ENCODE measurements around the gene LPP.

LPP gene

DNA sequence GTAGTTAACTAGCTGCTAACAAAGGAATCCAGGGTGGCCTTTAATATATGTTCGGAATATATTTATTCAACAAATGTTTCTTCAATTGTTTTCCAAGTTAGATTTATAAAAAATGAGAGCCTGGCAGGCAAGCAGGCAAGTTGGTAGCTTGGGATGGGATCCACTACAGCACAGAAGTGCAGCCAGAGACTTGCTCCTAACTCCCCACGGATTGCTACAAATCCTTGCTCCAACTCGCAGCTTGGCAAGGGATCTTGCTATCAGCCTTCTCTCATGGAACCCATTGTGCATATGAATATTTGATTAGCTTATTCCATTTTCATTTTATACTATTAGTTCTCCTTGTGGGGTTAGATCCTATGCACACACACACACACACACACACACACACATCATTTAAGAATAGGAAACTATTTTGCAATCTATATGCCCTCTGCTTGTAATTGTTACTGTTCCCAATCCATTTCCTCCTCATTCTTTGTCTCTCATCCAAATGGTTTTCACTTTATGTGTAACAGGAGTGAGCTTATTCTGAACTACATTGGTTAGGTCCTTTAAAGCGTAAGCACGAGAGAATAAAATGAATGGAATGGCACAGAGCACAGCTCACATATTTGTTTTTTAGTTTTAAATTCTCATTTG, 505.6 kb downstream of the LPP start:
- no peak for DNase-seq

DNA sequence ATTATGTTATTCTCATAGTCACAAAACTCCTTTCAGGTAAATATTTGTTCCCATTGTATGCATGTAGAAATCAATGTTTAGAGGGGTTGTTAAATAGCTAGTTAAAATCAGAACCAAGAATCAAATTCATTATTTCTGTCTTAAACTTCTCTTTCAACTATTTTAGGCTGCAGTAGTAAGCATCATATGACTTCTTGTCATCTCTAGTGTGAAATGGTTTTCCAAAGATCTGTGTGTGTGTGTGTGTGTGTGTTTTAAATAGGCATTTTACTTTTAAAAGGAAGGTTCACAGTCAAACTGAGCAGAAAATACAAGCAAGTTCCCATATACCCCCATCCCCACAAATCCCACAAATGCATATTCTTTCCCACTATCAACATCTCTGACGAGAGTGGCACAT, 506.5 kb downstream of the LPP start:
- no peak for DNase-seq

DNA sequence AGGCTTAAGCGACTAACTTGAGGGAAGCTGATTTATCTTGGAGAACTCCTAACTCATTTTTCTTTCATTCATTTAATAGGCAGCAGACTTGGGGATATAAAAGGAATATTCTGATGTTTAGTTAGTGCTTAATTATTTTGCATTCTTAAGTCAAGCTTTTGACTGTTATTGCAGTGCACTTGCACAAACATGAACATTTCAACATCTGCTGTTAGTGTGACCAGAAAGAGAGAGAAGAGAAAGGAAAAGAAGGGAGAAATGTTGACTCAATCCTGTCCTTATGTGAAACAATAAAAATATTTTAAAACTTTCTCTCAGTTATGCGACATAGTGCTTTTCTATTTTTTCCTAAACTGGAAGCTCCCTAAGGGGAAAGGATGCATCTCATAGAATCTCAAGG, 507.8 kb downstream of the LPP start:
- no peak for DNase-seq

DNA sequence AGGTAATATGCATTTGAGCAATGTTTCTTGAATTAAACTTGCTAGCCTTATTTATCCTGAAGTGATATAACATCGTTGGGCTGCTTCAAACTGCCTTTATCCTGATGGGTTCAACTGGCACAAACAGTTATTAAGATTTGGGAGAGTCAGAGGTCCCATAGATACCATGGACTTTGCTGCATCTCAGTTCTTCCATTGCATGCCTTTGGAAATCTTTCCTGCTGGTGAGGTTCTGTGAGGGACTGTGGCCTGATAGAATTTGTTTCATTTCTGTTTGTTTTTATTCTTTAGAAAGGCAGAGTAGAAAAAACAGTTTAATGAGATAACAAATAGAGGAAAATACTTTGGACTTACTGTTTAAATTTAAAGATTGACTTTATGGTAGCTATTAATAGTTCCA, 508.3 kb downstream of the LPP start:
- no peak for DNase-seq

- DNase-seq: no peak
Measured at GRCh38 chr3:188662795-188663194, 508.8 kb downstream of the LPP start.

DNA sequence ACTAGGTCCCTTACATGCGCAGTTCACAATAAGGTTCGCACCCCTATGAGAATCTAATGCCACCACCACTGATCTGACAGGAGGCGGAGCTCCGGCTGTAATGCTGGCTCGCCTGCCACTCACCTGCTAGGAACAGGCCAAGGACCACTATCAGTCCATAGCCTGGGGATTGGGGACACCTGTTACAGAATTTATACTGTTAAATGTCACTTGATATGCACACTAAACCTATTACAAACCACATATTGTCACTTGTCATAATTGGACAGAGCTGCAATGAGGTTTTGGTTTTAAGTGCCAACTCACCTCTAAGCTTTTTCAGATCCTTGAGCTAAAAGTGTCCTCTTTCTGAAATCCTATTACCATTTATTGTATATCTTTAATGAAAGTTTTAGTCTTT, 509.9 kb downstream of the LPP start:
- DNase-seq: no peak

- DNase-seq: no peak
Measured at GRCh38 chr3:188664795-188665194, 510.8 kb downstream of the LPP start.

DNA sequence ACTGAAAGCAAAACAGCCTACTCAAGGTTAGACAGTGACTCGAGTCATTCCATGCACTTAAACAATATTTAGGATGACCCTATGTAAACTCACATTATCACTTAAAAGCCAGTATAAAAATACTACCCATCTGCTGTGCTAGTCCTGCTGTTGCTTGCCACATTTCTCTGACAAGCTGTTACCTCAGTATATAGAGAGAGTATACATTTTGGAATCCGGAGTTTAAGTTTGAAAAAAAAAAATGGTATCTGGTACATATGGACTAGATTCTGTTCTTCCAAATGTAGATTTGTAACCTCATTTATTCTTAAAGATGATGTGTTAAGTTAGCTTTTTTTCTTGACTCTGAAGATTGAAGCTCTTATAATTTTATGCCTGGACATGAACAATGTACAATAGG, 514.0 kb downstream of the LPP start:
- no peak for DNase-seq

GRCh38 chr3:188670446-188670845, 516.5 kb downstream of the LPP start:
- no peak for DNase-seq

GRCh38 chr3:188671971-188672370, 518.0 kb downstream of the LPP start:
- DNase-seq: no peak

GRCh38 chr3:188672840-188673239, 518.9 kb downstream of the LPP start:
- DNase-seq: no peak

GRCh38 chr3:188673646-188674186, 519.8 kb downstream of the LPP start:
- DNase-seq: no peak

- no peak for DNase-seq
Measured at GRCh38 chr3:188674595-188674994, 520.6 kb downstream of the LPP start.

- no peak for DNase-seq
Measured at GRCh38 chr3:188677344-188677743, 523.4 kb downstream of the LPP start.

GRCh38 chr3:188680189-188680588, 526.2 kb downstream of the LPP start:
- no peak for DNase-seq

DNA sequence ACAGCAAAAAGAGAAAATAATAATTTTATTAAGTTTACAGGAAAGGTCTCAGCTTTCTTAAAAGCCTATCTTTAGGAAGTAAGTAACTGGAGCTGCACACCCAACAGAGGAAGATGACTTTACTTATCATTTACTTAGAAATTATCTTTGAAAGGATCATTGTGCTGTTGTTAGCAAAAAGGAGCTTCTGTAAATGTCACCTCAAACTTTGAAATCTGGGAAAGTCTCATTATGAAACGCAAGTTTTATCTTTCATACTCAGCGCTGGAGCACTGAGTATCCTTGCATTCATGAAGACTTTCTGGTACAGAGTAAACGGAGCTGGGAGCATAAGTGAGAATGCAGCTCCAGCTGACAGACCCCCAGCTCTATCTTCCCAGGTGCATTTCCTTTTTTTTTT, 526.6 kb downstream of the LPP start:
- DNase-seq: no peak

GRCh38 chr3:188682316-188682715, 528.4 kb downstream of the LPP start:
- no peak for DNase-seq

- DNase-seq: no peak
Measured at GRCh38 chr3:188683032-188683521, 529.1 kb downstream of the LPP start.

GRCh38 chr3:188684276-188684675, 530.3 kb downstream of the LPP start:
- no peak for DNase-seq

DNA sequence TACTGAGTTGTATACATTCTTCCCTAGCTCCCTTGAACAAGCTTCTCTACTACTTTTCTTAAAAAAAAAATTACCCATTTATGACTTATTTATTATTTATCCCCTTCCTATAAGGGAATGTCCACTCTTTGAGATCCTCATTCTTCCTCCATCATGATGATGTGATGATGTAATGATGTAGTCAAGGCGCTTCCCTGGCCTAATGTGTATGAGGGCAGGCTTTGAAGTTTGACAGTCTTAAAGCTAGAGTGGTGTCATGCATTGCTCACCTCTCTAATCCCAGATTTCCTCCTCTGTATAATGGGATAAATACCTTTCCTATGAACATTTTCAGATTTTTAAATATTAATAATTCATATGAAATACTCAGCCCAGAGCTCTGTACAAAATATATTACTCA, 531.8 kb downstream of the LPP start:
- DNase-seq: no peak

DNA sequence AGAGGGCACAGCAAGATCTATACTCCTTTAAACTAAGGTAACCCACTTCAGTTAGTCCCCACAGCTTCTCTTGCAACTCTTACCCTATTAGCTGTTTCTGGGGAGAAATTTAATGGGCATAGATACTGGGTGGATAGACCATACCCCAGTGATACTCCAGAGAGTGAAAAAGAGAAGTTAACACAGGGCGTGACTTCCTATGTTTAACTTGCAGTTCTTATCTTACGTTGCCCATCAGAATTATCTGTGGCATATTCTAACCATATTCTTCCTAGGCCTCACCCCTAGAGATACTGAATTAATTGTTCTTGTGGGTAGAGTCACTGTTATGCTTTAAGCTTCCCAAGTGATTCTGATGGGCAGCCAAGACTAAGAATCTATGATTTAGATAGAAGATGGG, 532.4 kb downstream of the LPP start:
- DNase-seq: no peak

GRCh38 chr3:188687389-188687788, 533.4 kb downstream of the LPP start:
- DNase-seq: no peak

DNA sequence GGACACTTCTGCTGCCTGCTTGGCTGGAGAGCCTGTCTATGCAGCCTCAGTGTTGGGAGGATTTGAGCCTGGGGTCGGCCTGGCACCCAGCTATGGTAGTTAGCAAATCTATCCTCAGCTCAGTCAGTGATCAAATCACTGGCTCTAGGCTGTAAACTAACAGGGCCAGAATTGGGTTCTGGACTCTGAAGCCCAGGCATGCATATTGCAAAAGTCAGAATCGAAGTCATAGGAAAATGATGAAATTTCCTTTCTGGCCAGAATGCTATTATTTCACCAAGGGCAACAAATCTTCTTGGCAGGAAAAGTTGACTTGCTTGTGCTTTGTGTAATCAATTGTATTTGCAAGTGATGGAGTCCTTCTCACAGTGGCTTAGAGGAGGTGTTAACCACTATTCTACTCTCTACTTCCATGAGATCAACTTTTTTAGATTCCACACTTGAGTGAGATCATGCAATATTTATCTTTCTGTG, 535.2 kb downstream of the LPP start:
- DNase-seq: no peak

GRCh38 chr3:188690064-188690463, 536.1 kb downstream of the LPP start:
- DNase-seq: no peak

DNA sequence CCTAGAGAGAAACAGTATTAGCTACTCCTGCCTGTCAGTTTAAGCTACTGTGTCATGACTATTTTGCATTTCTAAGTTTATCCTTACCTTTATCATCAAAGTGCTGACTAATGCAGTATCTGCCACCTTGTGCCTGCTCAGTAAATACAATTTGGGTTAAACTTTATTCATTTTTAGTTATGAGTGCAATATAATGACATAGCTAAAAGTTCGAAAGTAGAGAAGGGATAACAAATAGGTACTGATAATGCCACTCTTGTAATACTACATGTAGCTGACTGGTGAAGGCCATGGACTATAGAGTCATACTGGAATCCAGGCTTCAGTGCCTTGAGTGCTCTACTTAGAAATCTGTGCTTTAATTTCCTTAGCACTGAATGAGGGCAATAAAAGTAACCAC, 537.0 kb downstream of the LPP start:
- DNase-seq: no peak

Measured in midbrain (tissue), 1 donor.